Measurements from ENCODE around the gene POLRMT.

DNA sequence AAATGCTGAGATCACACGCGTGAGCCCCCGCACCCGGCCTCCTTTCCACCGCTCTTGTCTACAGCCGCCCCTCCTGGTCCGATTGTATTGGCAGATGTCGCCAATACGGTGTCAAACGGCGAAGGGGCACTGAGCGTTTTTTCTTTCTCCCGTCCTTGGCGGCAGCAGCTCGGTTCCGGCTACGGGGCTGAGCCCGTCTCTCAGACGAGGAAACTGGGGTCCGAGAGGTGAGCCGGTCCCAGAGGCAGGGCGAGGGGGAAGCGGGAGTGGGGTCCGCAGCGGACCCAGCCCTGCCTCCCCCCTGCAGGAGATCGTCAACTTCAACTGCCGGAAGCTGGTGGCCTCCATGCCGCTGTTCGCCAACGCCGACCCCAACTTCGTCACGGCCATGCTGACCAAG lies 20.4 kb downstream of the POLRMT start:
- TF ChIP-seq, protein P1, sequence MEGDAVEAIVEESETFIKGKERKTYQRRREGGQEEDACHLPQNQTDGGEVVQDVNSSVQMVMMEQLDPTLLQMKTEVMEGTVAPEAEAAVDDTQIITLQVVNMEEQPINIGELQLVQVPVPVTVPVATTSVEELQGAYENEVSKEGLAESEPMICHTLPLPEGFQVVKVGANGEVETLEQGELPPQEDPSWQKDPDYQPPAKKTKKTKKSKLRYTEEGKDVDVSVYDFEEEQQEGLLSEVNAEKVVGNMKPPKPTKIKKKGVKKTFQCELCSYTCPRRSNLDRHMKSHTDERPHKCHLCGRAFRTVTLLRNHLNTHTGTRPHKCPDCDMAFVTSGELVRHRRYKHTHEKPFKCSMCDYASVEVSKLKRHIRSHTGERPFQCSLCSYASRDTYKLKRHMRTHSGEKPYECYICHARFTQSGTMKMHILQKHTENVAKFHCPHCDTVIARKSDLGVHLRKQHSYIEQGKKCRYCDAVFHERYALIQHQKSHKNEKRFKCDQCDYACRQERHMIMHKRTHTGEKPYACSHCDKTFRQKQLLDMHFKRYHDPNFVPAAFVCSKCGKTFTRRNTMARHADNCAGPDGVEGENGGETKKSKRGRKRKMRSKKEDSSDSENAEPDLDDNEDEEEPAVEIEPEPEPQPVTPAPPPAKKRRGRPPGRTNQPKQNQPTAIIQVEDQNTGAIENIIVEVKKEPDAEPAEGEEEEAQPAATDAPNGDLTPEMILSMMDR (IDR thresholded peaks at IDR 0.05): no peak
- TF ChIP-seq ZFX (IDR thresholded peaks at IDR 0.05; ENCODE audit: borderline replicate concordance): no peak
